HG03565 (cell line): Measurements from ENCODE around the gene PPME1.

Source experiments
- ATAC-seq: cut with Tn5 transposase; IDR thresholded peaks from one replicate; pipeline ENCODE4 v1.9.1; 2021; ENCODE audit warnings: mild to moderate bottlenecking, moderate library complexity; ENCODE audit not compliant: unreplicated experiment

The PPME1 gene

DNA sequence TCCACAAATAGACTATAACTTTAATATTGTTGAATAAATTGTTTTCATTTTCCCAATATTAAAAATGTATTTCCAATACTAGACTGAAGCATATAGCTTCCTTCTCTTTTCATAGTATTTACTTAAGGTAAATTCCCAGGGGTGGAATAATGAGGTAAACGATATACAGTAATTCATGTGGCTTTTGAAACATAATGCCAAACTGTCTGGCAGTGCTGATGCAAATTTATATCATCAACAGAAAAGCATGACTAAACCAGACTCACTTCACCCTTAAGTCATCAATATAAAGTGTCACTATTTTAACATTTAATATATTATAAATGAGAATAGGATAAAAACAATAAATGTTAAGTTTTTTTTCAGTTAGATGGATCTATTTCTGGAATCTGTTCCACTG lies 13.9 kb upstream of the PPME1 start:
- no peak for ATAC-seq

DNA sequence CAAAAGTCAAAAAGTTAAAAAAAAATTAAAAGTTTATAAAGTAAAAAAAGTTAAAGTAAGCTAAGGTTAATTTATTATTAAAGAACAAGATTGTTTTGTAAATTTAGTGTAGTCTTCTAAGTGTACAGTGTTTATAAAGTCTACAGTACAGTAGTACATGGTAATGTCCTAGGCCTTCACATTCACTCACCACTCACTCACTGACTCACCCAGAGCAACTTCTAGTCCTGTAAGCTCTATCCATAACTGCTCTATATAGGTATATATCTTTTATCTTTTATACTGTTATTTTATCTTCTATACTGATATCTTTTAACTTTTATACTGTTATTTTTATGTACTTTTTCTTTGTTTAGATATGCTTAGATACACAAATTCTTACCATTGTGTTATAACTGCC lies 11.4 kb upstream of the PPME1 start:
- no peak for ATAC-seq

DNA sequence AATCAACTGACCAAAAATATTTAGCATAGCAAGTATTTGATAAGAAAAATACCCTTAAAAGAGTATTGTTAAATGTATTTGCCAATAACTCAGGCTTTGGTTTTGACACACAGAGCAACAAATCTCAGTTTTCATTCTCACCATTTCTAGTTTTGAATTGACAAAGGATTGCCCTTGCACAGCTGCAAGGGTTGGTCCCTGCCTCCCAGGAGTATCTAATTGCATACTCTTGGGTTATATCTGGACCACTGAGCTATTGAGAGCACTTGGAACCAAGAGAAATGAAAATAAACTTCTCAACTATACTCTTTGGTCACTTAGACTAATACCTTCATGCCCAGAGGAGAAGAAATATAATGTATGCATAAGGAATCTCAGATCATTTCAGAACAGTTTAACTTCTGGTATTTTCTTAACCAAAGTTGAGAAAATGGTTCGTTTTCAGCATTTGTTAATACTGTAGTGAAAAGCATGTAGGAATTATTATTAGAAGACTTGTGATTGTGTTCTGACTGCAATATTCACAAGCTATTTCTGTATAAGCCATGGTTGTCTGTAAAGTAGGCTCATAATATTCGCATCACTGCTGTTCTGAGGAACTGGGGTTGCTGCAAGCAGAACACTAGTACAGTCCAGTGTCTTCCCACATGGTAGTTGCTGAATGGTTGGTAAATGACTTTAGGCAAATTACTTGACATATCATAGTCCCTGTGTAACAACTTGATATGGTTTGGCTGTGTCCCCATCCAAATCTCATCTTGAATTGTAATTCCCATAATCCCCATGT lies 8.2 kb upstream of the PPME1 start:
- ATAC-seq = no peak

DNA sequence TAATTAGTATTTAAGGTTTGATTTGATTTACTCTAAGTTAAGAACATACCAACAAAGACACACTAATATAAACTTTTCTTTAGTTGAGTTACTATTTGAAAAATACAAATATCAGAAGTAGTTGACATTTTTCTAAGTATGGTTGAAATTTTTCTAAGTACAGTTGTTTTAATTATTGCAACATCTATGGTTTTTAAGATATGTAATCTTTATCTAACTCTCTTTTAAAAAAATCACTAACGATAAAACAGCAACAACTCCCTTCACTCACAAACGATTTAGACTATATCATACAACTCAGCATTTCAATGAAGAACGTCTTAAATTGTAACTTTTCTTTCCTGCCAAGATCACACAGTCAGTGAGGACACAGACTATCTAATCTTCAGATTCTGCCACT lies 2.3 kb upstream of the PPME1 start:
- no peak for ATAC-seq

DNA sequence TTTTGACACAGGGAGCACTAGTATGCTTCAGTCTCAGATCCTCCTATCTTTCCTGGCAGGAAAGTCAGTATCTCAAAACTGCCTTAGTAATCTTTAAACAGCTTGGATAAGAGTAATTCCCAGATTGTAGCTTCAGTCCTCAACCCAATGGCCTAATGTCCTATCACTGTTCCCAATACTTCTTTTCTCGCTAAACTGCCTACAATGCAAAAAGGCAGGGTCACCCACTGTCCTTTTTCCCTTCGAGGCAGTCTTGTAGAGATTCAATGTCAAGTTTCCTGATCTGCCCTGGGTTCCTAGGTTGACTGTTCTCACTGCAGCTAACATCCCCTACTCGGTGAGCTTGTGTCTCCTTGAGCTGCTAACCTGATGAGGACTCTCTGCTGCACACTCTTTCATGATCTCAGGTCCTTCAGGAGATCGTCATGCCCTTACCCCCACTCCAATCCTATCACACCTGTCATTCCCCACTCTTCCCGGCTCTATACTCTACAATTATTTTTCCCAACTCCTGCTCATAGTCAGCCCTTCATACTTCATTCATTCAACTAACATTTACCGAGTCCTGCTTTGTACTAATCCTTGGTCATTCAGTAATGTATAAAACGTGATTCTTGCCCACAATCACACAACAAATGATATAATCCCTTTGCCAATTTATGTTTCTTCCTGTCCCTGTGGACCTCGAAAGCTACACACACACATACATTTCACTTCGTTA lies 1.2 kb upstream of the PPME1 start:
- no peak for ATAC-seq

DNA sequence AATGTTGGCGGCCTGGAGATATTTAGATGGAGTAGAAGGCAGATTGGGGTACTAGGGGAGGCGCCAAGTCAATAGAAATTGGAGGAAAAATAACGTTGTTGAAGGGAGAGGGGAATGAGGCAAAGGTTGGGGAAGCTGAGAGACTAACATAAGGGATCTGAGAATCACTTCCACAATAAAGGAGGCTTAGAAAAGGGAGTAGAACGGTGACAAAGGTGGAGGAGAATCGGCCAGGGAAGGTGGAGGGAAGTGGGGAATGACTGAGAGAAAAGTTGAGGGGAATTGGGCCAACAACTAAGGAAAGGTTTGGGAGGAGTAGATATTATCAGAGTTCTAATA lies 510 bp downstream of the PPME1 start:
- ATAC-seq = no peak

DNA sequence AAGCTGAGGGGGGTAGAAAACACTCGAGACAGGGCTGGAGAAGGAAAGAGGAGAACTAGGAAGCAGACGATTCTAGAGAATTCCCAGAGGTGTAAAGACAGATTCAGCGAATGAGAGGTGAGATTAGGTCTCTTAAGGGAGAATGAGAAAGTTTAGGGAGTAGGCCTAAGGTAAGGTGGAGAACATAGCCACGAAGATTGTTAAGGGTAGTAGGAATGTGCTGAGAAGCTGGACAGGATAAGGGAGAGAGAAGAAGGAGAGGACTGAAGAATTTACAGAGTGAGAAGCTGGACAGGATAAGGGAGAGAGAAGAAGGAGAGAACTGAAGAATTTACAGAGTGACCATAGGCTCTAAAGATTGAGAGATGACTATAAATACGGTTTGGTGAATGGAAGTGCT lies 908 bp downstream of the PPME1 start:
- ATAC-seq = no peak

DNA sequence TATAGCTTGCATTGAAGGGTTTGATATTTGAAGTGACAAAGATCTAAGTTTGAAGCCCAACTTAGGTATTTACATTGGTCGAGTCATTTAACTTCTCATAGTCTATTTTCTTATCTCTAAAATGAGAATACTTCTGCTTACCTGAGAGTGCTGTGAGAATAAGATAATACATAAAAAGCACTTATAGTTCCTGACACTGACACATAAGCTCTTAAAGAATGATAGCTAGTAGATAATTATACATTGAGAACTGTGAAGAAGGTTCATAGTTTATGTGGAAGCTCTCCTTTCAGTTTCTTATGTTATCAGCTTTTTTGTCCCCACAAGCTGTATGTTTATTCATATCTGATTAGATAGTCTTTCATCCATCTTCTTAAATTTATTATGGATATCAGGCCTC lies 4.8 kb downstream of the PPME1 start:
- no peak for ATAC-seq

DNA sequence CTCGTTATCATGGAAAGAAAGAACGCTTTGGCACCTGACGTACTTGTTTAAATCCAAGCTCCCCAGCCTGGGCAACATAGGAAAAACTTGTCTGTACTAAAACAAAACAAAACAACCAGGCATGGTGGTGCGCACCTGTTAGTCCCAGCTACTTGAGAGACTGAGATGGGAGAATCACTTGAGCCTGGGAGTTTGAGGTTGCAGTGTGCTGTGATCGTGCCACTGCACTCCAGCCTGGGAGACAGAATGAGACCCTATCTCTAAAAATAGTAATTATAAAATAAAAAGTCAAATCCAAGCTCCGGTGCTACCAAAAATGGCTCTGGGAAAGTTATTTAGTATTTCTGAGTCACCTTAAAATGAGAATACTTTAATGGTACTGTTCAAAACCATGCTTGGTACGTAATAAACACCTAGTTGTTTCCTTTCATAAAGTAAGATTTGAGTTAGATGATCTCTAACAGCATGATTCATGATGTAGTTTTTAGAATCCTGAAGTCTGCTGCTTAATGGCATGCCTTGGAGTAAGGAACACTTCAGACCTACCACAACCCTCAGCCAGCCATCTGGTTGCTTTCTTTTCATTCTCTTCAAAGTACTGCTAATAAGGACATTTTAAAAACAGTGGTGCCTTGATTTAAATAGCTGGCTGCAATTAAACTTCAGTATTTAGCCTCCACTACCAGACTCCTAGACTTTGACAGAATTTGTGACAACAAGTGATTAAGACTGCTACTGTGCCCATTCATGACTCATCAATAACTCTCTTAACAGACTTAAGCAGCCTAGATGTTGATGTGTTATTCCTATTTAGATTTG lies 8.4 kb downstream of the PPME1 start:
- no peak for ATAC-seq

DNA sequence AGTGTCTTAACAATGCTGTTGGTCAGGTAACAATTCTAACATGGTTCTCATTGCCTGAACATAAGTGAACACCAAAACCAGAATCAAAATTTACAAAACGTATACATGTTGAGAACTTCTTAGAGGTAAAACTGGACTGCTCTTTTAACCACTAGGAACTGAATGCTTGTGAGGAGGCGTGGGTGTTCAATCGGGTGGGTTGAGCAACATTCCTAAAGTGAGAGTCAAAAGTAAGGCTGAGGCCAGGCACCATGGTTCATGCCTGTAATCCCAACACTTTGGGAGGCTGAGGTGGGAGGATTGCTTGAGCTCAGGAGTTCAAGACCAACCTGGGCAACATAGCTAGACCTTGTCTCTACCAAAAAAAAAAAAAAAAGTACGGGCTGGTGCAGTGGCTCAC lies 11.5 kb downstream of the PPME1 start:
- ATAC-seq = no peak

DNA sequence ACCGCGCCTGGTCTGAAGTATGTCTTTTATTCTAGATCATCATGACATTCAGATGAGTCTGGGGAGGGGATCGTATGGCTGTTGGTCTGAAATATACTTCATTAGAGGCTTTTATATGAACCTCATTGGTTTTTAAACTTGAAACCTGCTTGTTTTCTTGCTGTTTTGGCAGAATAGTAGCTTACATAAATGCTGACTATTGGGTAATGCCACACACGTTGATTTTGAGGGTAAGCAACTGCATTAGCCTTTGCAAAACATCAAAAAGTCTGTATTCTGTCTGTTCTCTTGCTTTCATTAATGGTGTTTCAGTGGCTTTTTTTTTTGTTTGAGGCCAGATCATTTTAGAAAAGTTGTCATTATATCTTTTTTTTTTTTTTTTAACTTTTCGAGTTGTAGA lies 14.2 kb downstream of the PPME1 start:
- ATAC-seq = no peak

DNA sequence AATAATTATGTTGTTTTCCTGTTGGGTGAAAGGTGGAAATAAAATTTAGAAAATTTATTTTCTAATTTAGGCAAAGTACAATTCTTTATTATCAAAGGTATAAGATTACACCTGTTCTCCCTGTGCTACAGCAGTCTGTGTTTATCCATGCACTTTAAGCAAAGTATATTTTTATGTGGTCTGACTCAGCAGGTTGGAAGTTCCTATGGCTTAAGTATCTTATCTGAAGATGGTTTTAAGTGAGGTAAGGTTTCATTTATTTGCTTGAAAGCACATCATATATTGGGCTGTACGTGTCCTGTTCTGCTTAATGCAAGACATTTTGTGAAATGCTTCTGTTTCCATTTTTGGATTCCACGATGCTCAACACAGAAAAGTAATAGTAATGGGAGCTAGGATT lies 14.6 kb downstream of the PPME1 start:
- ATAC-seq = no peak

DNA sequence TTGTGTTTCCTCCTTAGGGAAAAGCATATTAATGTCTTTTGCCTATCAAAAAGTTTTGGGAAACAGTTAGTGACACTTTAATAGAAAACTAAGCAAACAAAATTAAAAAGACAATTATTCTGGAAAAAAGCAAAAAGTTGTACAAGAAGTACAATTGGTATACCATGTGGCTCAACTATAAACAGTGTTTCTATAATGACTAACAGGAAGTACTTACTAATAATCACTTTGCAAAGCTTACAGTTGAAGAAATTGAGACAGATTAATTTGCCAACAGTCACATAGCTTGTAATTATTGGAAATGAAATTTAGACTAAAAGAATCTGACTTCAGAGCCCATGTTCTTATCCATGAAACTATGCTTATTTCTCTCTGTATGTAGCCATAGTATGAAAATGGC lies 24.7 kb downstream of the PPME1 start:
- ATAC-seq = no peak

DNA sequence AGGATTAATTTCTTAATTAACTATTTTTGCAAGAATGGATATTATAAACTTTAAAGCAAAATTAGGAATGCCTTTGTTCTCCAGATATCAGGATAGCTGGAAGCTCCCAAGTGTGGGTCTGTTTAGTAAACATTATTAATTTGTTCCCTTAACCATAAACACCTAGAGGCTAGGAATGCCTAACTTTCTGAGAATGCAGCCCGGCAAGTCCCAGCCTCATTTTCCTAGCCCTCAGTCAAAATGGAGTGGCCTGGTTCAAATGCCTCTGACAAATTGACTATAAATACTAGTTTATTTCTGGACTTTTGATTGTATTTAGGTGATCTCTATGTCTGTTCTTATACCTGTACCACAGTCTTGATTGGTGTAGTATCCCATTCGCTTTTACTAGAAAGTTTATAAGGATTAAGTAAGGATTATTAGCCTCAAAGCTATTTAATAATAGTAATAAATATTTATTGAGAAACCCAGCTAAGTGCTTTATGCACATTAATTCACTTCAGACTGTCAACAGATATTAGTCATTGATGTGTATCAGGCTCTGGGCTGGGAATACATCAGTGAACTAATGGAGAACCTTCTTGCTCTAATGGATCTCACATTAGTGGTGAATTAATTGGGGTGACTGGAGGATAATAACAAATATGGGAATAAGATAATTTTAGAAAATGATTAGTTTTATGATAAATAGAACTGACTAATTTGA lies 25.8 kb downstream of the PPME1 start:
- no peak for ATAC-seq

DNA sequence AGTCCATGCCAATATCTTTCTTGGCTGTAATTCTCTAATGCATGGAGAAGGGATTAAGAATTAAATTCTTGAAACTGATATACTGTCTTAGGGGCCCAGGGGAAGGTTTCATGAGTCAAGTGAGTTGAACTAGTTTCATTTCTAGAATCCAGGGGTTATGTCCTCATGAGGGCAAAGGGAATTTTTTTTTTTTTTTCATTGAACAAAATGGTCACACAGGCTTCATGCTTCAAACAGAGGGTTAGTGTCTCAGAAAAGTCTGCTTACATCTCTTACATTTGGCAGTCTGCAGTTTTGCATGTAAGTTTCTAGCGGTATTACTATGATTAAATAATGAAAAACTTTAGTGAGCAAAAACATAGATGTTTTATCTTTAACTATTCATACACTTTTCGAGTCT lies 32.9 kb downstream of the PPME1 start:
- ATAC-seq = no peak

DNA sequence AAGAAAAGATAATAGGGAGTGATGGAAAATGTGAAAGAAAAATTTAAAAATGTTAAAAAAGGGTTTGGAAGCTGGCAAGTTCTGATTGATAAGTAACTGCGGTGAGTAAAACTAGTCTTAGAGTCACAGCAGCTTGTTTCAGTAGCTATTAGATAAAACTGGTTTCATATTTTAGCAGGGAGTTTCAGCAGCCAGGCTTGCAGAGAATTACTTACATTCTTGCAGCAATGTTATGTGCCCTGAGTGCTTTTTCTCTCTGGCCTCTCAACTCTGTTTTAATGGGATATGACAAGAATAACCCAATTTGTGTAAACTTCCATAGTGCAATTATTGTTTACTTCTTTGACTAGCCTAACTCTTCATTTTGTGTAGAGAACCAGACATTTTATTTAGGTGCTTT lies 33.6 kb downstream of the PPME1 start:
- no peak for ATAC-seq

DNA sequence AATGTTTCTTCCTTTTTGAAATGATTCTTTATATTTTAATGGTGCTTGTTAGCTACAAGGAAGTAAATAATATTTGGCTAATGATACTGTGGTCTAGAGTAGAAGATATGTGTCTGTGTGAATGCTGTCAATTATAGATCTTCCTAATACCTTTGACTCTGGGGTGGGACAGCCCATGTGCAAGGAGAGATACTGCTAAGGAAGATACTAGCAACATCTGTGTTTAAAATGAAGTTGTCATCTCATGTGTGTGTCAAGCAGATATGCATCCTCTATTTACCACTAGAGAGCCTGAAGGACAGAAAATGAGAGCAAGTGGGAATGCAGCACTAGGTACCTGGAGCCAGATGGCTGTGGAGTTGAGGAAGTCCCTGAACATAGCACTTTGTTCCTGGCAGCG lies 34.1 kb downstream of the PPME1 start:
- ATAC-seq = no peak

DNA sequence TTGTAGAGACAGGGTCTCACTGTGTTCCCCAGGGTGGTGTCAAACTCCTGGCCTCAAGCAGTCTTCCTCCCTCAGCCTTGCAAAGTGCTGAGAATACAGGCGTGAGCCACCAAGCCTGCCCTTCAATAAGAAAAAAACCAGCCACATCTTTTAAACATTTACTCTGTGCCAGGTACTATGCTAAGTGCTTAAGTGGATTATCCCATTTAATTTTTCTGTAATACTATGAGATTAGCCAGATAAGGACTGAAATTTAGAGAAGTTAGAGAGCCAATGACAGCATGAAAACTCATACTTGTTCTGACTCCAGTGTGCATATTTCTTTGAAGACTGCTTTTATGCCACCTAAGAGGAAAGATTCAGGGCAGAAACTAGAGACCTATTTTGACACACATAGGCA lies 35.7 kb downstream of the PPME1 start:
- no peak for ATAC-seq

DNA sequence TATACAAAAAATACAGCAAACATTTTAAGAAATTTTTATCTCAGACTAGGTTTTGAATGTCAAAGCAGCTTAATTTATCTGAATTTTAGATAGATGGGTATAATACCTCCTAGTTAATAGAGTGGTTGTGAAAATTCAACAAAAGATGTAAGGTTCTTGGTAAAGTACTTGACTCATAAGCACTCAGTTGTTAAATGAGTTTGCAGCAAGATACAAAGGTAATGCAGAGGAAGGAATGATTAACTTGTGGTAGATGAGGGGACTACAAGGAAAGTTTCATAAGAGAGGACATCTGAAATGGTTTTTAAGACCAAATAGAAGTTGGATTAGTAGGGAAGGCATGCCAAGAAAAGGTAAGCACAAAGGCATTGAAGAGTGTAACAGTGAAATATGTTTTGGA lies 37.4 kb downstream of the PPME1 start:
- no peak for ATAC-seq

DNA sequence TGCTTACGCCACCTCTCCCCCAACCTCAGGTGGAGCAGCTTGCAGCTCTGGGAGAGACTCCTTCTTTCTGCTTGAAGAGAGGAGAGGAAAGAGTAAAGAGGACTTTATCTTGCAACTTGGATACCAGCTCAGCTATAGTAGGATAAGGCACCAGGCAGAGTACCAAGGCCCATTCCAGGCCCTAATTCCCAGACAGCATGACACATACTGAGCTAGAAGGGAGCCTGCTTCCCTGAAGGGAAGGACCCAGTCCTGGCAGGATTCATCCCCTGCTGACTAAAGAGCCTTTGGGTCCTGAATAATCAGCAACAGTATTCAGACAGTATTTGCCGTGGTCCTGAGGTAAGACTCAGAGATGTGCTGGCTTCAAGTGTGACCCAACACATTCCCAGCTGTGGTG lies 41.4 kb downstream of the PPME1 start:
- no peak for ATAC-seq

DNA sequence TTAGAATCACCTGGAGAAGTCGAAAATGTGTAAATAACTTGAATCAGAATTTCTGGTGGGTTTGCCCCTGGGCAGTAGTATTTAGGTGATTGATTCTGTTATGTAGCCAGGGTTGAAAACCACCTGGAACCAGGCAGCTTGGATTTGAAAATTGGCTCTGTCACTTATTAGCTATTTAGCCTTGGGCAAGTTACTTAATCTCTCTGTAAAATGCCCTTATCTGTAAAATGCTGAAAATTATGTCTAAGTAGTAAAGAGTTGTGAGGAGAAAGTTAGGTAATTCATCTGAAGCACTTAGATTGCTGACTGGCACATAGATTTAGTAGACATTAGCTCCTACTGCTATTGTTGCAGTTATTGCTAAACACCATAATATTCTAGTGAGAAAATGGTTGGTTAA lies 49.3 kb downstream of the PPME1 start:
- ATAC-seq = no peak
